ENCODE measurements around the gene SLC25A43.
"Not testable (repeated sequence)": the region's sequence is repeated elsewhere in the genome, so short reads cannot be mapped to it uniquely, and the experiment has no call there.

The SLC25A43 gene

GRCh38 chrX:119468551-119469312 is 69.6 kb downstream of the SLC25A43 start:
- DNase-seq (ENCODE audit: low read depth): peak; percentile 69

GRCh38 chrX:119469313-119469635 is 70.1 kb downstream of the SLC25A43 start:
- no peak for DNase-seq (ENCODE audit: low read depth)

DNA sequence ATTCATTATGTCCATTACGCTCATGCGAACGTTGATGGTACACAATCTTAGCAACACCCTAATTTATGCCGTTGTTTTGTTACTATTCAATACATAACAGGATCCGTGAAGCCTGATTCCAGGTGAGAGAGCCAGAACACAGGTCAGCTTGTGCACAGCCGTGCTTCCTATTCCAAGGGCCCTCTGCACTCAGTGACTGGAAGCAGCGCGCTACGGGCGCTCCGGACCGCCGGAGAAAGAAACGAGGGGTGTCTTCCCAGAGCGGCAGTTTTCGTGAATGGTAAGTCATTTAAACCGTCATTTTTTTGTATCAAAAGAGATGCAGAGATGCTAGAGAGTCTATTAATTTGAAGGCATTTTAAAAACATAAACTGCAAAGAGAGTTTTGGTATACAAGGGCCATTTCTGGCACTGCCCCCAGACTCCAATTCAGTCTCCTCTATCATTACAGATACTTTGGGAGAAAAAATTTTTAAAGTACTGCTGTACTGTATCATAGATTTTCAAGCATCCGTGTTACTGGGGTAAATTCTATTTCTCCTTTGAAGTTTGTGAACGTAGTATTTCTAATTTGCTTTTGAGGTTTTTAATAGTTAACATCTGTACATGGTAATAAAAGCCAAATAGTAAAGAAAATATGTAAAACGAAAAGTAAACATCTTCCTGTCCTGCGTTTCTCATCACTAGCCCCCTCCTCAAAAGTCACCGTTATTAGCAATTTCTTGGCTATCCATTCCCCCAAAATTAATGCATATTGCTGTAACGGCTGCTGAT is 75.7 kb downstream of the SLC25A43 start:
- DNase-seq (ENCODE audit: low read depth): no peak

DNA sequence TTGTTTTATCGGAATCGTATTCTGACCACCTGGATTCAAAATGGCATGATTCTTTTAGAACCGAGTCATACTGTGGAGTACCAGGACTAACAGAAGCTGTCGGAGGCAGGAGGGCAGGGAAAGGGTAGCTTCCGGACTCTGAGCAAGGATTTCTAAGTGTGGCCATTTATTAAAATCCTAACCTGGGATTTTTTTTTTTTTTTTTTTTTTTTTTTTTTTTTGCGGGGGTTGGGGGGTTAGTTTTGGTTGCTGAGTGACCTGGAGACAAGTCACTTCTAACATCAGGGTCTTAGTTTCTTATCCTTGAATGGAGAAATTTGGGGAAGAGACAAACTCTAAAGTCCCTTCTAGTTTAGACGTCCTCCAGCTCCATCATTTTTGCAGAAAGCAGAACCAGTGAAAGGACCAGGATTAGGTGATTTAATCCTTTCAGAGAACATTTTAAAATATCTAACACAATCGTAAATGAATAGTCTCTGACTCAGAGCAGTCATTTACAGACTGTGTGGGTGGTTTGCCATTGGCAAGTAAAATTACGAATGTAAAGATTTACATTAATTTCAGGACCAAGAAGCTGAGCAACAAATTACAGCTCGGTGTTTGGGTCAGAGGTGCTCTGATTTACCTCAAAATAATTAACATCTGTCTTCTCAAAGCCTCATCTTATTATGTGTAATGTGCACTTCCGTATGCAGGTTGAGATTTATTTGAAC is 76.4 kb downstream of the SLC25A43 start:
- no peak for DNase-seq (ENCODE audit: low read depth)

- DNase-seq (ENCODE audit: low read depth): no peak
These were observed 78.7 kb downstream of the SLC25A43 start for GRCh38 chrX:119477812-119478232.

DNA sequence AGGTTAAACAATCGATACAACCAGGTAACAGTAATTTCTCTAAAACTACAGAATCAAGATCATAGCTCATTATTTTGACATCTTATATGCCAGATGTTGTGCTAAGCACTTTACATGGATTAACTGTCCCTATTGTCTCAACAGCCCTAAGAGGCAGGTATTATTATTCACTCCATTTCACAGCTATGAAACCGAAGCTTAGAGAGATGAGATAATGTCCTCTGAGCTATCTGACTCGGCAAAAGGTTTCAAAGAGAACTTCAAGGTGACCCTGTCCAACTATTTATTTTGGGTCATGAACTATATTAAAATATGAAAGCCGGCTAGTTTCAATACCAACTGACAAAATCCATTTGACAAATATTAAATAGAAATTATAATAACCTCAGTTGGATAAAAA is 79.4 kb downstream of the SLC25A43 start:
- no peak for DNase-seq (ENCODE audit: low read depth)

DNA sequence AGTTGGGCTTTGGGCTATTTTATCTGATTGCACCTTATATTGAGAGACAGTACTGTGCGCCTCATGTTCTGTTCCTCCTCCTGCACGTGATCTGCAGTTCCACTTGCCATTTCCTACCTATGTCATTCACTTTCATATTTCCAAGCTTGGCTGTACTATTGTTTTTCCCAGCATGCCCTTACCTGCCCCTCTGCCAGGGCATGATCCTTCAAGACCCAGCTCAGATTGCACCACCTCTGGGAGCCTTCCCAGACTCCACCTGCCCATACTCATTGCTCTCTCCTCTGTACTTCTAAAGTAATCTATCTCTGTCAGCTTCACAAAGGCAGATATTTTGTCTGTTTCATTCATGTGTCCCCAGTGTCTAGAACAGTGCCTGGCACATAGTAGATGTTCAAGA is 80.7 kb downstream of the SLC25A43 start:
- DNase-seq (ENCODE audit: low read depth): no peak

GRCh38 chrX:119481323-119481801 is 82.2 kb downstream of the SLC25A43 start:
- no peak for DNase-seq (ENCODE audit: low read depth)

GRCh38 chrX:119482041-119482440 is 82.9 kb downstream of the SLC25A43 start:
- no peak for DNase-seq (ENCODE audit: low read depth)

GRCh38 chrX:119482481-119483480 is 83.6 kb downstream of the SLC25A43 start:
- peak; percentile 43 for DNase-seq (ENCODE audit: low read depth)

GRCh38 chrX:119486745-119487144 is 87.6 kb downstream of the SLC25A43 start:
- no peak for DNase-seq (ENCODE audit: low read depth)

GRCh38 chrX:119487766-119488165 is 88.6 kb downstream of the SLC25A43 start:
- not testable (repeated sequence) for DNase-seq (ENCODE audit: low read depth)

- no peak for DNase-seq (ENCODE audit: low read depth)
These were observed 89.6 kb downstream of the SLC25A43 start for GRCh38 chrX:119488749-119489148.

- no peak for DNase-seq (ENCODE audit: low read depth)
These were observed 90.3 kb downstream of the SLC25A43 start for GRCh38 chrX:119489212-119490074.

GRCh38 chrX:119492463-119492862 is 93.3 kb downstream of the SLC25A43 start:
- DNase-seq (ENCODE audit: low read depth): no peak

- not testable (repeated sequence) for DNase-seq (ENCODE audit: low read depth)
These were observed 94.8 kb downstream of the SLC25A43 start for GRCh38 chrX:119493851-119494495.

GRCh38 chrX:119495734-119496726 is 96.9 kb downstream of the SLC25A43 start:
- DNase-seq (ENCODE audit: low read depth): no peak

- DNase-seq (ENCODE audit: low read depth): no peak
These were observed 98.0 kb downstream of the SLC25A43 start for GRCh38 chrX:119497185-119497584.

Measured in stimulated activated CD8-positive, alpha-beta memory T cell treated with anti-CD3 and anti-CD28 coated beads, Interleukin-15, amount 100 ng/mL, for 24 hours (primary cell).